Testis (tissue), 3 donors: ENCODE measurements around the gene DZIP1. TPM values are rescaled to one million over a fixed set of nuclear protein-coding genes. Genes with fewer than 3 reads are reported as not detected.

Experiments
- DNase-seq: peaks from one replicate; pipeline ENCODE4 v3.0.0-alpha.2; 2019
- H3K27ac ChIP-seq, 2 donors: fragments of 200-600 bp; sonication (generic); one replicate each; pipeline ENCODE4 v1.5.1; 2019
- H3K27me3 ChIP-seq: fragments of 200-600 bp; sonication (generic); one replicate; pipeline ENCODE4 v1.5.1; 2019
- H3K36me3 ChIP-seq: fragments of 200-600 bp; sonication (generic); one replicate; pipeline ENCODE4 v1.5.1; 2017; ENCODE audit warnings: low read depth; ENCODE audit errors: missing control alignments
- H3K4me1 ChIP-seq: fragments of 200-600 bp; sonication (generic); one replicate; pipeline ENCODE4 v1.5.1; 2019
- H3K4me3 ChIP-seq, 2 donors: fragments of 200-600 bp; sonication (generic); one replicate each; pipeline ENCODE4 v1.5.1; 2017 to 2019
- H3K9me3 ChIP-seq: fragments of 200-600 bp; sonication (generic); one replicate; pipeline ENCODE4 v1.5.1; 2017
- POLR2A ChIP-seq: fragments of 450-650 bp; IDR thresholded peaks from one replicate; pipeline ENCODE4 v1.6.1; 2017; ENCODE audit warnings: antibody characterized with exemption, mild to moderate bottlenecking, moderate library complexity
- WGBS, 2 donors: methylation state at CpG; one replicate each; pipeline ENCODE4 v1.1.5; 2018; 5-methylcytosine and 5-hydroxymethylcytosine counted together
- intact Hi-C: fragments of 100-400 bp; cut with DNase I; formaldehyde crosslinking; loops from one replicate; pipeline ENCODE4 v1.15.1; 2023; ENCODE audit warnings: low total_unique reads
- polyA plus RNA-seq: library from polyadenylated mRNA; stranded (reverse); fragments of 350-450 nt; fragmentation: Illumina TruSeq; extraction: RNeasy Lipid Tissue Mini Kit (QIAGEN cat#74804); gene quantifications from one replicate; pipeline ENCODE4 v1.2.3, GENCODE V29; 2014; ENCODE audit warnings: low read depth, low replicate concordance; ENCODE audit not compliant: insufficient read depth
- total RNA-seq, 2 donors: library from RNA; depleted of rRNA; stranded (reverse); fragments of >200 nt; gene quantifications; one replicate each; pipeline ENCODE4 v1.2.3, GENCODE V29; 2016
- TF ChIP-seq, protein P1 (sequence below), 3 experiments: fragments of 450-650 bp in 2 of 3; fragments of 200-600 bp in 1 of 3; sonication (generic) in 1 of 3; IDR thresholded peaks; one replicate each; pipeline ENCODE4 v1.5.1; 2016 to 2019; ENCODE audit warnings: antibody characterized with exemption in 3 of 3, mild to moderate bottlenecking in 2 of 3, moderate library complexity in 1 of 3

The DZIP1 gene
- total and polyA plus RNA-seq, 3 donors from 2014 or later, result 54.7 to 143 (median 63.7) TPM

DNA sequence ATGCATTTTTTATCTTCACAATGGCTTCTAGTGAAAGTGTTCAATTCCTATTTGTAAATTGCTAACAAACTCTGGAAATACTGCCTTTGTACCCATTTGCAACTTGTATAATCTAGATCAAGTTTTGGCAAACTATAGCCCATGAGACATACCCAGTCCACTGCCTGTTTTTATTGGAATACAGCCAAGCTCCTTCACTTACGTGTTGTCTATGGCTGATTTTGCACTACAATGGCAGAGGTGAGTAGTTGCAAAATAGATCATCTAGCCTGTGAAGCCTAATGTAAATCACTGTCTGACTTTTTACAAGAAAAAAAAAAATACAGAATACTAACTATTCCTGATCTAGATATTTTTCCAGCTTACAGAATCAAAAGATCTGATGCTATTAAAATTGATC, 37.1 kb downstream of the DZIP1 start:
- TF ChIP-seq, protein P1, sequence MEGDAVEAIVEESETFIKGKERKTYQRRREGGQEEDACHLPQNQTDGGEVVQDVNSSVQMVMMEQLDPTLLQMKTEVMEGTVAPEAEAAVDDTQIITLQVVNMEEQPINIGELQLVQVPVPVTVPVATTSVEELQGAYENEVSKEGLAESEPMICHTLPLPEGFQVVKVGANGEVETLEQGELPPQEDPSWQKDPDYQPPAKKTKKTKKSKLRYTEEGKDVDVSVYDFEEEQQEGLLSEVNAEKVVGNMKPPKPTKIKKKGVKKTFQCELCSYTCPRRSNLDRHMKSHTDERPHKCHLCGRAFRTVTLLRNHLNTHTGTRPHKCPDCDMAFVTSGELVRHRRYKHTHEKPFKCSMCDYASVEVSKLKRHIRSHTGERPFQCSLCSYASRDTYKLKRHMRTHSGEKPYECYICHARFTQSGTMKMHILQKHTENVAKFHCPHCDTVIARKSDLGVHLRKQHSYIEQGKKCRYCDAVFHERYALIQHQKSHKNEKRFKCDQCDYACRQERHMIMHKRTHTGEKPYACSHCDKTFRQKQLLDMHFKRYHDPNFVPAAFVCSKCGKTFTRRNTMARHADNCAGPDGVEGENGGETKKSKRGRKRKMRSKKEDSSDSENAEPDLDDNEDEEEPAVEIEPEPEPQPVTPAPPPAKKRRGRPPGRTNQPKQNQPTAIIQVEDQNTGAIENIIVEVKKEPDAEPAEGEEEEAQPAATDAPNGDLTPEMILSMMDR (IDR thresholded peaks at IDR 0.05), result no peak
- TF ChIP-seq POLR2A, result no peak
- DNase-seq, result no peak
- WGBS, 2 donors, result 49 to 60% methylated on average over 1 of the region's 1 CpG
- no peaks in the 10 kb centered on the region for H3K4me1 ChIP-seq
- no peaks in the 10 kb centered on the region for H3K36me3 ChIP-seq
- no peaks in the 10 kb centered on the region for H3K27me3 ChIP-seq
- H3K9me3 ChIP-seq, result no peaks in the 10 kb centered on the region
- intact Hi-C loops, result no loop called here
- H3K4me3 ChIP-seq, result no peak overlapping the region
- H3K27ac ChIP-seq, result no peak overlapping the region

DNA sequence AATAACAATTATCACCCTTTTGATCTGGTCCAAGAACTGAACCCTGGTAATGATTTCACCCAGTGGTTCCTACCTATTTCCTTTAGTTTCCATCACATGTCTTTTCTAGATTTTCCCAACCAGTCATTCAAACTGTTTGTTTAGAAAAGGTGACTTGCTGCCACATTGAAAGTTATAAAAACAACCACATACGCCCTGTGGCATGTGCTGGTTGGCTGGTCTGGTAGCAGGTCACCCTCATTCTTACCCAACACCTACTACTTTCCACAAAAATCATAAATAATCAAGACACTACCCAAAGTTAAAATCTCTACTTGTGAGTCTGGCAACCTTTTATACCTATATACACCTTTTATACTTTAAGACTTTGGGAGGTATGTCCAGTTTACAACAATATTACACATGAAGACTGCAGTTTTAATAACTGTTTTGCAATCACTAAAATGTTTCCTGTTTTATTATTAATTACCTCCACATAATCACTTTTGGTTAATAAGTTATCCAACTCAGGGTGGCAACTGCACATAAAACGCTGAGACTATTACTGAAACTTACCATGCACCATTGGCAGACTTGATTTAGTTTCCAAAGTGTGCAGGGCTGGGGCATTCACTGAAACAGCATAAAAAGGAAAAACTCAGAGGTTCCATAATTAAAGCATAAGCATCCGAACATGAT, 38.9 kb downstream of the DZIP1 start:
- TF ChIP-seq, protein P1 (IDR thresholded peaks at IDR 0.05), result no peak
- TF ChIP-seq POLR2A, result no peak
- Histone ChIP-seq H3K27me3 (no peaks in the 10 kb centered on the region), H3K36me3 (no peaks in the 10 kb centered on the region), H3K9me3 (no peaks in the 10 kb centered on the region), H3K27ac (no peak overlapping the region), H3K4me1 (no peaks in the 10 kb centered on the region), H3K4me3 (no peak overlapping the region)
- DNase-seq, result no peak
- intact Hi-C loops, result no loop called here
- WGBS, 2 donors, result 93 to 94% methylated on average over 3 of the region's 3 CpGs

DNA sequence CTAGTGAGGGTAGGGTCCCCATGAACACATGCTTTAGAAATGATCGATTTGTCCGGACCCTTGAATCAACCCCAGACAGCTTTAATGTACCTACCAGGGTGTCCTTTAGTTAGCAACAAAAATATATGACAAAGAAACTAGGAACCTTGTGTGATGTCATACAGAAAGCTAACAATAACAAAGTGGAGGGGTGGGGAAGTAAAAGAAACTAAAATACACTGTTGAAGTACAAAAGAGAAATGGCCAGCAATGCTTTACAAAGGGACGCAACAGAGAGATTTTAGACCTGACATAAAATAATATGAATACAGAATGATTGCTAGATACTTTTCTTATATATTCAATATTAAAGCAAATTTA, 40.0 kb downstream of the DZIP1 start:
- DNase-seq, result no peak
- Histone ChIP-seq H3K9me3 (no peaks in the 10 kb centered on the region), H3K4me1 (no peaks in the 10 kb centered on the region), H3K27ac (no peak overlapping the region), H3K27me3 (no peaks in the 10 kb centered on the region), H3K36me3 (no peaks in the 10 kb centered on the region), H3K4me3 (no peak overlapping the region)
- TF ChIP-seq, protein P1 (IDR thresholded peaks at IDR 0.05), result no peak
- TF ChIP-seq POLR2A, result no peak
- intact Hi-C loops, result no loop called here
- WGBS, 2 donors, result 90 to 93% methylated on average over 3 of the region's 3 CpGs

DNA sequence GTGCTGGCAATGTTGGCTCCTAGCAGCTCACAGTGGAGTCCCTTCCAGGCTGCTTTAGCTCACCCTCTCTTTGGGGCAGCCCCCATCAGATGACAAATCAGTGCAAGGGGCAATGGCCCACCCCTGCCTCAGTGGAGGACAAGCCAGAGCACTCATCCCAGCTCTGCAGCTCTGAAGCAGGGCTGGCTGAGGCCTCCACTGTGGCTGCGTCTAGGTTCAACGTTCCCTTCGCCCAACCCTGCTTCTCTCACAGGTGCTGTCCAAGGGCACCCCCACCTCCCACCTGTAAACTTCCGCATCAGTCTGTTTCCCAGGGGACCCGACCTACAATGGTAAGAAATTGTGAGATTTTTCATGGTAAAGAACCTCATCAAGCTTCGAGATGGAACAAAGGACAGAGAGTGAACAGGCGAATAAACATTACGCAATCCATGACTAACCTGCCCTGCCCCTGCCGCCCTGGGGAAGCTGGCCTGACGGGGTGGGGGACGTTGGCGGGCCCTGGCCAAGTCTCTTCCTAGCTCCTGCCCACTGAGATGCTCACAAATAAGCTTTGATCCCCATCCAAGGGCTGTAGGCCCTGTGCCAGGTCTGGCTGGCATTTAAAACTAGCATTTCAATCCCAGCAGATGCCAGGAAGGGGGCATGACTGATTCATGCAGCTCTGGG, 40.5 kb downstream of the DZIP1 start:
- Histone ChIP-seq H3K4me1 (no peaks in the 10 kb centered on the region), H3K4me3 (no peak overlapping the region), H3K27me3 (no peaks in the 10 kb centered on the region), H3K27ac (no peak overlapping the region), H3K36me3 (no peaks in the 10 kb centered on the region), H3K9me3 (no peaks in the 10 kb centered on the region)
- WGBS, 2 donors, result 92 to 94% methylated on average over 12 of the region's 12 CpGs
- no peak for TF ChIP-seq POLR2A
- TF ChIP-seq, protein P1 (IDR thresholded peaks at IDR 0.05), result no peak
- DNase-seq, result no peak
- intact Hi-C loops, result no loop called here

DNA sequence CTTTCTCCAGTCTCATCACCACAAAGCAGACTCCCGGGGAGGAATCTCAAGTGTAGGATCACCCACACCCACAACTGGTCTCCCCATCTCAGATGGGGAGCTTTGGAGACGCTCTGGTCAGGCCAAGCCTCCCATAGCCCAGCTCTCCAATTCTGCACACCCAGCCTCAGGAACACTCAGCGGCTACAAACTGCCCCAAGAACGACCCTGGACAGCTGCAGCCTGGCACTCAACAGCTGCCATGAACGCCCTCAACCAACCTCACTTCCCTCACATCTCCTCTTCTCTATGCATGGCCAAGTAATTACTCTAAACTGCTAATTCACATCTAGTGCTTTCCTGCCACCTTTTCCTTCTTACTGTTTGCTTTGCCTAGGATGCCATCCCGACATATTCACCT, 42.6 kb downstream of the DZIP1 start:
- WGBS, 2 donors, result 94 to 96% methylated on average over 6 of the region's 6 CpGs
- intact Hi-C loops, result no loop called here
- no peaks in the 10 kb centered on the region for H3K9me3 ChIP-seq

More for the DNA sequence above, 42.6 kb downstream of the DZIP1 start:
- Histone ChIP-seq H3K4me3 (no peak overlapping the region), H3K27me3 (no peaks in the 10 kb centered on the region), H3K4me1 (no peaks in the 10 kb centered on the region), H3K27ac (no peak overlapping the region), H3K36me3 (no peaks in the 10 kb centered on the region)
- DNase-seq, result no peak
- no peak for TF ChIP-seq POLR2A
- TF ChIP-seq, protein P1 (IDR thresholded peaks at IDR 0.05), result no peak
